K562 (cell line): ENCODE results near the gene REEP6. TPM values are rescaled to one million over a fixed set of nuclear protein-coding genes. Genes with fewer than 3 reads are reported as not detected.
A peak's percentile ranks its signal among the peaks of the same experiment; 100 is the strongest.

Experiments
- CCAR2 ChIP-seq: fragments of 200-400 bp; formaldehyde crosslinking; IDR thresholded peaks from 2 replicates; pipeline ENCODE4 v1.6.1; 2017; ENCODE audit warnings: mild to moderate bottlenecking, low read depth, low read length
- ESRRB ChIP-seq: fragments of 250-450 bp; sonication (Bioruptor Pico); IDR thresholded peaks from 2 replicates; pipeline ENCODE4 v1.5.0; 2020; ENCODE audit warnings: mild to moderate bottlenecking, moderate library complexity, borderline replicate concordance
- RBM39 ChIP-seq: fragments of 200-400 bp; formaldehyde crosslinking; optimal IDR thresholded peaks from 2 replicates; pipeline ENCODE3; 2018; ENCODE audit warnings: low read depth, low read length
- RFX7 ChIP-seq: fragments of 250-450 bp; sonication (Bioruptor Pico); IDR thresholded peaks from 2 replicates; pipeline ENCODE4 v1.5.1; 2021; ENCODE audit warnings: mild to moderate bottlenecking
- ZNF133 ChIP-seq: fragments of 250-450 bp; sonication (Bioruptor Pico); IDR thresholded peaks from 2 replicates; pipeline ENCODE4 v1.4.0; 2020; ENCODE audit warnings: mild to moderate bottlenecking
- ZNF140 ChIP-seq: fragments of 250-450 bp; sonication (Bioruptor Pico); IDR thresholded peaks from 2 replicates; pipeline ENCODE4 v1.8.0; 2021; ENCODE audit warnings: moderate library complexity, mild to moderate bottlenecking, inconsistent platforms
- polyA plus RNA-seq, 8 experiments: library from polyadenylated mRNA; depleted of rRNA in 4 of 8; stranded (reverse) in 5 of 8; unstranded in 3 of 8; fragments of >200 nt; fragmentation: Nextera tagmentation in 2 of 8; fragmentation: Illumina TruSeq in 1 of 8; extraction: Ambion mirVana in 2 of 8; extraction: Trizol in 1 of 8; gene quantifications; 2 replicates each; pipeline versions ENCODE4 v1.2.1 to v1.2.3, GENCODE V29; 2011 to 2014; ENCODE audit warnings: inconsistent platforms in 1 of 8, missing spikeins in 1 of 8
- total RNA-seq, 7 experiments: library from RNA; depleted of rRNA in 6 of 7; stranded (reverse); fragments of >200 nt in 6 of 7; fragmentation: Illumina TruSeq in 2 of 7; extraction: Trizol in 2 of 7; gene quantifications; 2 replicates each; pipeline versions ENCODE4 v1.2.1 to v1.2.3, GENCODE V29; 2011 to 2021; ENCODE audit warnings: low replicate concordance in 1 of 7
- TF ChIP-seq, protein P1 (sequence below): fragments of 450-650 bp; IDR thresholded peaks from 2 replicates; pipeline ENCODE4 v1.6.1; 2016
- TF ChIP-seq, protein P2 (sequence below): fragments of 250-450 bp; sonication (Bioruptor Pico); IDR thresholded peaks from 2 replicates; pipeline ENCODE4 v1.8.0; 2022; ENCODE audit warnings: inconsistent platforms, mild to moderate bottlenecking, moderate library complexity, borderline replicate concordance
- TF ChIP-seq, protein P3 (sequence below), 2 experiments: fragments of 450-650 bp in 1 of 2; sonication (generic) in 1 of 2; formaldehyde crosslinking in 1 of 2; IDR thresholded peaks; 2 replicates each; pipeline versions ENCODE4 v1.7.1 to v1.9.0; 2016 to 2022; ENCODE audit warnings: inconsistent platforms in 1 of 2, mild to moderate bottlenecking in 1 of 2, missing genetic modification reagents in 1 of 2
- TF ChIP-seq, protein P4 (sequence below): fragments of 200-800 bp; sonication (Bioruptor generic); IDR thresholded peaks from 2 replicates; pipeline ENCODE4 v1.6.1; 2017; ENCODE audit warnings: missing genetic modification characterization, missing compliant biosample characterization
- TF ChIP-seq, protein P5 (sequence below): fragments of 250-450 bp; sonication (Bioruptor Pico); IDR thresholded peaks from 2 replicates; pipeline ENCODE4 v1.8.0; 2022; ENCODE audit warnings: moderate library complexity, mild to moderate bottlenecking, inconsistent platforms

Gene REEP6
- total and polyA plus RNA-seq, 9 of the 15 experiments (the other 6 are each of a cell fraction or from before 2014, with no cell fraction given) = 1.2 to 64.2 (median 12.7) TPM

DNA sequence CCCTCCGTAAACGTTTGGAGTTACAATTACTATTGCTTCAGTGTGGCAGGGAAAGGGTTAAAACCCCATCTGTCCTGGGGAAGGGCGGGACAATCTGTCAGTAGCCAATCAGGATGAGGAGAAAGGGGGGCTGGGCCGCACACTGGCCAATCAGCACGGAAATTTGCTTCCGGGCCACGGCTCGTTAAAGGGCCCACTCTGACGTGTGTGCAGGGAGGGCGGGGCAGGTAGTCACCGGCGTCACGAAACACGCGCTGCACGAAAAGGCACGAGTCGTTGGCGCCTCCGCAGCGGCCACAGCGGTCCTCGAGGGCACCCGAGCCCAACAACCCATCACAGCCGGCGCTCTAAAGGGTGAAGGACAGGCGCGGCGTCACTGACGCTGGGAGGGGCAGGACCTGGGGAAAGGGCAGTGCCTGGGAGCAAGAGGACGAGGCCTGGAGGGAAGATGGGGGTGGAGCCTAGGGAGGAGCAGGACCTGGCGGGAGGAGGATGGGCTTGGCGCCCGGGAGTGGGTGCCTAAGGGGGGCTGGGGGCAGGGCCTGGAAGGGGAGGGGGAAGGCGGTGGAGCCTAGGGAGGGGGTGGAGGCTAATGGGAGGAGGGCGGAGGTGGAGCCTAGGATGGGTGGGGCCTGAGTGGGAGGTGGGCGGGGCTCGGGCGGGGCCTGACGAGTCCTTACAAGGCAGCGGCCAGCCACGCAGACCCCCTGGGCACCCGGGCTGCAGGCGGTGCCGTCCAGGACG, 17.0 kb downstream of the REEP6 start (continued):
- TF ChIP-seq, protein P1, sequence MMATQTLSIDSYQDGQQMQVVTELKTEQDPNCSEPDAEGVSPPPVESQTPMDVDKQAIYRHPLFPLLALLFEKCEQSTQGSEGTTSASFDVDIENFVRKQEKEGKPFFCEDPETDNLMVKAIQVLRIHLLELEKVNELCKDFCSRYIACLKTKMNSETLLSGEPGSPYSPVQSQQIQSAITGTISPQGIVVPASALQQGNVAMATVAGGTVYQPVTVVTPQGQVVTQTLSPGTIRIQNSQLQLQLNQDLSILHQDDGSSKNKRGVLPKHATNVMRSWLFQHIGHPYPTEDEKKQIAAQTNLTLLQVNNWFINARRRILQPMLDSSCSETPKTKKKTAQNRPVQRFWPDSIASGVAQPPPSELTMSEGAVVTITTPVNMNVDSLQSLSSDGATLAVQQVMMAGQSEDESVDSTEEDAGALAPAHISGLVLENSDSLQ = peak; percentile 89
- no peak for TF ChIP-seq ZNF133 (CRISPR knock-in tag)
- TF ChIP-seq, protein P2, sequence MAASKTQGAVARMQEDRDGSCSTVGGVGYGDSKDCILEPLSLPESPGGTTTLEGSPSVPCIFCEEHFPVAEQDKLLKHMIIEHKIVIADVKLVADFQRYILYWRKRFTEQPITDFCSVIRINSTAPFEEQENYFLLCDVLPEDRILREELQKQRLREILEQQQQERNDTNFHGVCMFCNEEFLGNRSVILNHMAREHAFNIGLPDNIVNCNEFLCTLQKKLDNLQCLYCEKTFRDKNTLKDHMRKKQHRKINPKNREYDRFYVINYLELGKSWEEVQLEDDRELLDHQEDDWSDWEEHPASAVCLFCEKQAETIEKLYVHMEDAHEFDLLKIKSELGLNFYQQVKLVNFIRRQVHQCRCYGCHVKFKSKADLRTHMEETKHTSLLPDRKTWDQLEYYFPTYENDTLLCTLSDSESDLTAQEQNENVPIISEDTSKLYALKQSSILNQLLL (CRISPR knock-in tag) = no peak
- TF ChIP-seq, protein P3, sequence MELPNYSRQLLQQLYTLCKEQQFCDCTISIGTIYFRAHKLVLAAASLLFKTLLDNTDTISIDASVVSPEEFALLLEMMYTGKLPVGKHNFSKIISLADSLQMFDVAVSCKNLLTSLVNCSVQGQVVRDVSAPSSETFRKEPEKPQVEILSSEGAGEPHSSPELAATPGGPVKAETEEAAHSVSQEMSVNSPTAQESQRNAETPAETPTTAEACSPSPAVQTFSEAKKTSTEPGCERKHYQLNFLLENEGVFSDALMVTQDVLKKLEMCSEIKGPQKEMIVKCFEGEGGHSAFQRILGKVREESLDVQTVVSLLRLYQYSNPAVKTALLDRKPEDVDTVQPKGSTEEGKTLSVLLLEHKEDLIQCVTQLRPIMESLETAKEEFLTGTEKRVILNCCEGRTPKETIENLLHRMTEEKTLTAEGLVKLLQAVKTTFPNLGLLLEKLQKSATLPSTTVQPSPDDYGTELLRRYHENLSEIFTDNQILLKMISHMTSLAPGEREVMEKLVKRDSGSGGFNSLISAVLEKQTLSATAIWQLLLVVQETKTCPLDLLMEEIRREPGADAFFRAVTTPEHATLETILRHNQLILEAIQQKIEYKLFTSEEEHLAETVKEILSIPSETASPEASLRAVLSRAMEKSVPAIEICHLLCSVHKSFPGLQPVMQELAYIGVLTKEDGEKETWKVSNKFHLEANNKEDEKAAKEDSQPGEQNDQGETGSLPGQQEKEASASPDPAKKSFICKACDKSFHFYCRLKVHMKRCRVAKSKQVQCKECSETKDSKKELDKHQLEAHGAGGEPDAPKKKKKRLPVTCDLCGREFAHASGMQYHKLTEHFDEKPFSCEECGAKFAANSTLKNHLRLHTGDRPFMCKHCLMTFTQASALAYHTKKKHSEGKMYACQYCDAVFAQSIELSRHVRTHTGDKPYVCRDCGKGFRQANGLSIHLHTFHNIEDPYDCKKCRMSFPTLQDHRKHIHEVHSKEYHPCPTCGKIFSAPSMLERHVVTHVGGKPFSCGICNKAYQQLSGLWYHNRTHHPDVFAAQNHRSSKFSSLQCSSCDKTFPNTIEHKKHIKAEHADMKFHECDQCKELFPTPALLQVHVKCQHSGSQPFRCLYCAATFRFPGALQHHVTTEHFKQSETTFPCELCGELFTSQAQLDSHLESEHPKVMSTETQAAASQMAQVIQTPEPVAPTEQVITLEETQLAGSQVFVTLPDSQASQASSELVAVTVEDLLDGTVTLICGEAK (IDR thresholded peaks at IDR 0.05) = peak; percentile 65
- TF ChIP-seq, protein P3 (CRISPR knock-in tag; IDR thresholded peaks at IDR 0.05) = no peak
- TF ChIP-seq ZNF140 (CRISPR knock-in tag) = no peak
- no peak for TF ChIP-seq RBM39
- TF ChIP-seq RFX7 (CRISPR knock-in tag) = no peak
- TF ChIP-seq ESRRB (CRISPR knock-in tag) = no peak
- TF ChIP-seq, protein P4, sequence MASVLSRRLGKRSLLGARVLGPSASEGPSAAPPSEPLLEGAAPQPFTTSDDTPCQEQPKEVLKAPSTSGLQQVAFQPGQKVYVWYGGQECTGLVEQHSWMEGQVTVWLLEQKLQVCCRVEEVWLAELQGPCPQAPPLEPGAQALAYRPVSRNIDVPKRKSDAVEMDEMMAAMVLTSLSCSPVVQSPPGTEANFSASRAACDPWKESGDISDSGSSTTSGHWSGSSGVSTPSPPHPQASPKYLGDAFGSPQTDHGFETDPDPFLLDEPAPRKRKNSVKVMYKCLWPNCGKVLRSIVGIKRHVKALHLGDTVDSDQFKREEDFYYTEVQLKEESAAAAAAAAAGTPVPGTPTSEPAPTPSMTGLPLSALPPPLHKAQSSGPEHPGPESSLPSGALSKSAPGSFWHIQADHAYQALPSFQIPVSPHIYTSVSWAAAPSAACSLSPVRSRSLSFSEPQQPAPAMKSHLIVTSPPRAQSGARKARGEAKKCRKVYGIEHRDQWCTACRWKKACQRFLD = peak; percentile 69; the same call in 1 of the 2 replicates
- no peak for TF ChIP-seq CCAR2
- TF ChIP-seq, protein P5, sequence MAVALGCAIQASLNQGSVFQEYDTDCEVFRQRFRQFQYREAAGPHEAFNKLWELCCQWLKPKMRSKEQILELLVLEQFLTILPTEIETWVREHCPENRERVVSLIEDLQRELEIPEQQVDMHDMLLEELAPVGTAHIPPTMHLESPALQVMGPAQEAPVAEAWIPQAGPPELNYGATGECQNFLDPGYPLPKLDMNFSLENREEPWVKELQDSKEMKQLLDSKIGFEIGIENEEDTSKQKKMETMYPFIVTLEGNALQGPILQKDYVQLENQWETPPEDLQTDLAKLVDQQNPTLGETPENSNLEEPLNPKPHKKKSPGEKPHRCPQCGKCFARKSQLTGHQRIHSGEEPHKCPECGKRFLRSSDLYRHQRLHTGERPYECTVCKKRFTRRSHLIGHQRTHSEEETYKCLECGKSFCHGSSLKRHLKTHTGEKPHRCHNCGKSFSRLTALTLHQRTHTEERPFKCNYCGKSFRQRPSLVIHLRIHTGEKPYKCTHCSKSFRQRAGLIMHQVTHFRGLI (CRISPR knock-in tag) = no peak
